Left ventricle myocardium inferior (tissue), 1 donor: ENCODE results near the gene SERTM2. TPM values are rescaled to one million over a fixed set of nuclear protein-coding genes. Genes with fewer than 3 reads are reported as not detected.

Source experiments
- DNase-seq: peaks from one replicate; pipeline ENCODE4 v3.0.0-alpha.2; 2020
- H3K27ac ChIP-seq: fragments of 200-600 bp; replicated peaks from 2 replicates; pipeline ENCODE4 v1.8.0; 2021
- H3K27me3 ChIP-seq: fragments of 200-600 bp; 2 replicates; pipeline ENCODE4 v1.8.0; 2021; ENCODE audit warnings: low read depth
- H3K36me3 ChIP-seq: fragments of 200-600 bp; 2 replicates; pipeline ENCODE4 v1.8.0; 2021
- H3K4me1 ChIP-seq: fragments of 200-600 bp; 2 replicates; pipeline ENCODE4 v1.8.0; 2021
- H3K4me3 ChIP-seq: fragments of 200-600 bp; 2 replicates; pipeline ENCODE4 v1.8.0; 2021; ENCODE audit warnings: mild to moderate bottlenecking, moderate library complexity
- H3K9me3 ChIP-seq: fragments of 200-600 bp; replicated peaks from 2 replicates; pipeline ENCODE4 v1.8.0; 2021
- CTCF ChIP-seq: fragments of 200-600 bp; IDR thresholded peaks from 2 replicates; pipeline ENCODE4 v1.8.0; 2021; ENCODE audit warnings: antibody characterized with exemption, mild to moderate bottlenecking, borderline replicate concordance
- intact Hi-C: fragments of 100-400 bp; cut with micrococcal nuclease; formaldehyde crosslinking; loops from one replicate; pipeline ENCODE4 v1.11.0; 2022
- total RNA-seq: library from RNA; stranded (reverse); fragmentation: NEBNext Ultra II Directional; extraction: Animal tissue kit (Norgen Biotek cat#: 25700); gene quantifications from one replicate; pipeline ENCODE4 v1.2.1, GENCODE V29; 2021
- donor health status: DM: no; HTN: yes; CAD: no; lungs with severe emphysema.

The SERTM2 gene
- total RNA-seq, 1 donor from 2014 or later: not detected

- intact Hi-C loops: no loop called here
- TF ChIP-seq CTCF: no peak
- no peaks in the 10 kb centered on the region for H3K4me1 ChIP-seq
- no peak for DNase-seq
- H3K36me3 ChIP-seq: no peaks in the 10 kb centered on the region
- H3K27ac ChIP-seq: no peak overlapping the region
- H3K9me3 ChIP-seq: no peaks in the 10 kb centered on the region
- H3K27me3 ChIP-seq: no peaks in the 10 kb centered on the region
- H3K4me3 ChIP-seq: no peak overlapping the region
Measured at GRCh38 chrX:111555406-111555958, 44.0 kb downstream of the SERTM2 start.

- Histone ChIP-seq H3K4me3 (no peak overlapping the region), H3K9me3 (no peaks in the 10 kb centered on the region), H3K4me1 (no peaks in the 10 kb centered on the region), H3K36me3 (no peaks in the 10 kb centered on the region), H3K27me3 (no peaks in the 10 kb centered on the region), H3K27ac (no peak overlapping the region)
- no peak for DNase-seq
- no peak for TF ChIP-seq CTCF
- intact Hi-C loops: no loop called here
Measured at GRCh38 chrX:111560801-111561200, 49.4 kb downstream of the SERTM2 start.

GRCh38 chrX:111561851-111562250 is 50.4 kb downstream of the SERTM2 start:
- intact Hi-C loops: no loop called here
- H3K27me3 ChIP-seq: no peaks in the 10 kb centered on the region

GRCh38 chrX:111567542-111568255 is 56.3 kb downstream of the SERTM2 start:
- no peaks in the 10 kb centered on the region for H3K9me3 ChIP-seq
- H3K36me3 ChIP-seq: no peaks in the 10 kb centered on the region
- H3K27me3 ChIP-seq: no peaks in the 10 kb centered on the region
- DNase-seq: no peak
- no peaks in the 10 kb centered on the region for H3K4me1 ChIP-seq
- intact Hi-C loops: no loop called here
- no peak overlapping the region for H3K4me3 ChIP-seq
- H3K27ac ChIP-seq: no peak overlapping the region
- TF ChIP-seq CTCF: no peak

More at GRCh38 chrX:111561851-111562250, 50.4 kb downstream of the SERTM2 start:
- Histone ChIP-seq H3K9me3 (no peaks in the 10 kb centered on the region), H3K4me3 (no peak overlapping the region), H3K27ac (no peak overlapping the region), H3K4me1 (no peaks in the 10 kb centered on the region), H3K36me3 (no peaks in the 10 kb centered on the region)
- no peak for DNase-seq
- TF ChIP-seq CTCF: no peak

- H3K4me3 ChIP-seq: no peak overlapping the region
- intact Hi-C loops: no loop called here
- DNase-seq: no peak
- TF ChIP-seq CTCF: peak; percentile 12
- H3K9me3 ChIP-seq: no peaks in the 10 kb centered on the region
- no peaks in the 10 kb centered on the region for H3K36me3 ChIP-seq
- H3K4me1 ChIP-seq: no peaks in the 10 kb centered on the region
- no peaks in the 10 kb centered on the region for H3K27me3 ChIP-seq
- no peak overlapping the region for H3K27ac ChIP-seq
Measured at GRCh38 chrX:111568354-111568753, 56.9 kb downstream of the SERTM2 start.
